Neural cell (in vitro differentiated cells): ENCODE measurements around the gene NFATC3. TPM values are rescaled to one million over a fixed set of nuclear protein-coding genes. Genes with fewer than 3 reads are reported as not detected.

Source experiments
- H2AFZ ChIP-seq: fragments of 200-600, 300-800 bp; sonication (generic), shearing (Covaris generic); 2 replicates; pipeline ENCODE4 v1.6.0; 2014; ENCODE audit warnings: low read depth, mild to moderate bottlenecking, antibody characterized with exemption, low read length, moderate library complexity
- H3F3A ChIP-seq: fragments of 200-600 bp; shearing (Covaris generic); 2 replicates; pipeline ENCODE4 v1.6.1; 2016; ENCODE audit warnings: mild to moderate bottlenecking, moderate library complexity, mixed read lengths, antibody characterized with exemption, low read length; ENCODE audit not compliant: insufficient read depth, poor library complexity, severe bottlenecking
- H3K27ac ChIP-seq: fragments of 200-600, 300-800 bp; sonication (generic), shearing (Covaris generic); 2 replicates; pipeline ENCODE4 v1.5.1; 2014; ENCODE audit warnings: mild to moderate bottlenecking, low read length, moderate library complexity
- H3K27me3 ChIP-seq: fragments of 300-800, 200-600 bp; sonication (generic), shearing (Covaris generic); 2 replicates; pipeline ENCODE4 v1.6.0; 2014; ENCODE audit warnings: mild to moderate bottlenecking, low read depth, low read length, moderate library complexity; ENCODE audit not compliant: insufficient read depth
- H3K36me3 ChIP-seq: fragments of 300-800, 200-600 bp; sonication (generic), shearing (Covaris generic); 2 replicates; pipeline ENCODE4 v1.5.1; 2014; ENCODE audit warnings: mild to moderate bottlenecking, antibody characterized with exemption, low read length, moderate library complexity; ENCODE audit not compliant: insufficient read depth
- H3K4me2 ChIP-seq: fragments of 300-800, 200-600 bp; sonication (generic), shearing (Covaris generic); 2 replicates; pipeline ENCODE4 v1.6.0; 2014; ENCODE audit warnings: mild to moderate bottlenecking, low read length
- H3K4me3 ChIP-seq: fragments of 300-800, 200-600 bp; sonication (generic), shearing (Covaris generic); 2 replicates; pipeline ENCODE4 v1.5.1; 2014; ENCODE audit warnings: mild to moderate bottlenecking, low read length, moderate library complexity
- H3K79me2 ChIP-seq: fragments of 200-600 bp; shearing (Covaris generic); replicated peaks from 2 replicates; pipeline ENCODE4 v1.6.0; 2014; ENCODE audit warnings: mild to moderate bottlenecking, low read length, moderate library complexity; ENCODE audit not compliant: insufficient read depth
- H3K9ac ChIP-seq: fragments of 300-800, 200-600 bp; sonication (generic), shearing (Covaris generic); 2 replicates; pipeline ENCODE4 v1.6.1; 2016; ENCODE audit warnings: mild to moderate bottlenecking, low read length, mixed read lengths
- H3K9me2 ChIP-seq: fragments of 200-600 bp; shearing (Covaris generic); 2 replicates; pipeline ENCODE4 v1.6.1; 2016; ENCODE audit warnings: mild to moderate bottlenecking, low read length, mixed read lengths; ENCODE audit not compliant: insufficient read depth
- H3K9me3 ChIP-seq: fragments of 200-600, 300-800 bp; sonication (generic), shearing (Covaris generic); 2 replicates; pipeline ENCODE4 v1.6.1; 2016; ENCODE audit warnings: mild to moderate bottlenecking, mixed run types, low read length, moderate library complexity, mixed read lengths
- H4K20me1 ChIP-seq: fragments of 200-600 bp; shearing (Covaris generic); 2 replicates; pipeline ENCODE4 v1.6.1; 2016; ENCODE audit warnings: mild to moderate bottlenecking, mixed run types; ENCODE audit not compliant: insufficient read depth
- EP300 ChIP-seq: fragments of 450-650 bp; conservative IDR thresholded peaks from 2 replicates; pipeline ENCODE4 v1.6.1; 2014; ENCODE audit warnings: antibody characterized with exemption, mild to moderate bottlenecking, moderate library complexity; ENCODE audit not compliant: poor library complexity, severe bottlenecking
- EZH2 ChIP-seq: fragments of 200-600, 300-800 bp; shearing (Covaris generic), sonication (generic); IDR thresholded peaks from 2 replicates; pipeline ENCODE4 v1.6.1; 2014; ENCODE audit warnings: antibody characterized with exemption, low read length, borderline replicate concordance, mild to moderate bottlenecking; ENCODE audit not compliant: insufficient read depth, poor library complexity, severe bottlenecking
- MXI1 ChIP-seq: fragments of 450-650 bp; conservative IDR thresholded peaks from 2 replicates; pipeline ENCODE4 v1.6.1; 2014; ENCODE audit warnings: antibody characterized with exemption, mild to moderate bottlenecking; ENCODE audit not compliant: poor library complexity, severe bottlenecking
- POLR2AphosphoS5 ChIP-seq: IDR thresholded peaks from 2 replicates; pipeline ENCODE4 v1.6.1; 2012
- RAD21 ChIP-seq: fragments of 450-650 bp; conservative IDR thresholded peaks from 2 replicates; pipeline ENCODE4 v1.6.1; 2014; ENCODE audit warnings: antibody characterized with exemption, mild to moderate bottlenecking, moderate library complexity
- SMC3 ChIP-seq: fragments of 450-650 bp; conservative IDR thresholded peaks from 2 replicates; pipeline ENCODE4 v1.6.1; 2014; ENCODE audit warnings: antibody characterized with exemption, mild to moderate bottlenecking, moderate library complexity; ENCODE audit not compliant: poor library complexity
- TAF1 ChIP-seq: IDR thresholded peaks from 2 replicates; pipeline ENCODE4 v1.6.1; 2012; ENCODE audit warnings: low read depth
- polyA plus RNA-seq: library from polyadenylated mRNA; depleted of rRNA; stranded (reverse); fragments of >200 nt; gene quantifications from 2 replicates; pipeline ENCODE4 v1.2.3, GENCODE V29; 2014
- TF ChIP-seq, protein P1 (sequence below): fragments of 450-650 bp; IDR thresholded peaks from 2 replicates; pipeline ENCODE4 v1.5.1; 2014; ENCODE audit warnings: antibody characterized with exemption, mild to moderate bottlenecking, moderate library complexity; ENCODE audit not compliant: poor library complexity, severe bottlenecking
- TF ChIP-seq, protein P2 (sequence below): IDR thresholded peaks from 2 replicates; pipeline ENCODE4 v1.6.1; 2012; ENCODE audit warnings: borderline replicate concordance

NFATC3 gene
- polyA plus RNA-seq, 1 donor from 2014 or later = 6.2 TPM

DNA sequence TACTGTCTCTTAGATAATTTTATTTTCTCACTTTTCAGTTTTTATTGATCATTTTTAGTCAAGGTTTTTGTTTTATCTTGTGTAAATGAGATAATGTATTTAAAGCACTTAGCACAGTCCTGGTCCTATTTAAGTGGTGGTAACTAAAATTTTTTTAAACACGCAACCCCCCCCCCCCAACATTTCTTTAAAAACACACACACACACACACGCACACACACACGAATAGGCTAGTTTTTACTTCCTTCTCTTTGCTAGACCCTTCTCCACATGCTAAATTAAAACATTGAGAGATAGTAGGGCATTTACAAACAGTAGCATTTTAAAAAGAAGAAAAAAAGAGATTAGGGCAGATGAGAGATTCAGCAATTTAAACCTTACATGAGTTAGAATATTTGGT, 5.0 kb downstream of the NFATC3 start:
- no peaks in the 10 kb centered on the region for H4K20me1 ChIP-seq
- H3K9me2 ChIP-seq = no peaks in the 10 kb centered on the region
- H3K9me3 ChIP-seq = no peaks in the 10 kb centered on the region
- H3F3A ChIP-seq = no peaks in the 10 kb centered on the region
- no peak overlapping the region for H3K4me3 ChIP-seq
- no peak overlapping the region for H3K9ac ChIP-seq
- no peak overlapping the region for H3K4me2 ChIP-seq
- TF ChIP-seq EZH2 (no peak), EP300 (no peak), SMC3 (no peak), MXI1 (no peak), TAF1 (no peak), RAD21 (no peak), POLR2AphosphoS5 (no peak)
- TF ChIP-seq, protein P1, sequence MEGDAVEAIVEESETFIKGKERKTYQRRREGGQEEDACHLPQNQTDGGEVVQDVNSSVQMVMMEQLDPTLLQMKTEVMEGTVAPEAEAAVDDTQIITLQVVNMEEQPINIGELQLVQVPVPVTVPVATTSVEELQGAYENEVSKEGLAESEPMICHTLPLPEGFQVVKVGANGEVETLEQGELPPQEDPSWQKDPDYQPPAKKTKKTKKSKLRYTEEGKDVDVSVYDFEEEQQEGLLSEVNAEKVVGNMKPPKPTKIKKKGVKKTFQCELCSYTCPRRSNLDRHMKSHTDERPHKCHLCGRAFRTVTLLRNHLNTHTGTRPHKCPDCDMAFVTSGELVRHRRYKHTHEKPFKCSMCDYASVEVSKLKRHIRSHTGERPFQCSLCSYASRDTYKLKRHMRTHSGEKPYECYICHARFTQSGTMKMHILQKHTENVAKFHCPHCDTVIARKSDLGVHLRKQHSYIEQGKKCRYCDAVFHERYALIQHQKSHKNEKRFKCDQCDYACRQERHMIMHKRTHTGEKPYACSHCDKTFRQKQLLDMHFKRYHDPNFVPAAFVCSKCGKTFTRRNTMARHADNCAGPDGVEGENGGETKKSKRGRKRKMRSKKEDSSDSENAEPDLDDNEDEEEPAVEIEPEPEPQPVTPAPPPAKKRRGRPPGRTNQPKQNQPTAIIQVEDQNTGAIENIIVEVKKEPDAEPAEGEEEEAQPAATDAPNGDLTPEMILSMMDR = no peak
- TF ChIP-seq, protein P2, sequence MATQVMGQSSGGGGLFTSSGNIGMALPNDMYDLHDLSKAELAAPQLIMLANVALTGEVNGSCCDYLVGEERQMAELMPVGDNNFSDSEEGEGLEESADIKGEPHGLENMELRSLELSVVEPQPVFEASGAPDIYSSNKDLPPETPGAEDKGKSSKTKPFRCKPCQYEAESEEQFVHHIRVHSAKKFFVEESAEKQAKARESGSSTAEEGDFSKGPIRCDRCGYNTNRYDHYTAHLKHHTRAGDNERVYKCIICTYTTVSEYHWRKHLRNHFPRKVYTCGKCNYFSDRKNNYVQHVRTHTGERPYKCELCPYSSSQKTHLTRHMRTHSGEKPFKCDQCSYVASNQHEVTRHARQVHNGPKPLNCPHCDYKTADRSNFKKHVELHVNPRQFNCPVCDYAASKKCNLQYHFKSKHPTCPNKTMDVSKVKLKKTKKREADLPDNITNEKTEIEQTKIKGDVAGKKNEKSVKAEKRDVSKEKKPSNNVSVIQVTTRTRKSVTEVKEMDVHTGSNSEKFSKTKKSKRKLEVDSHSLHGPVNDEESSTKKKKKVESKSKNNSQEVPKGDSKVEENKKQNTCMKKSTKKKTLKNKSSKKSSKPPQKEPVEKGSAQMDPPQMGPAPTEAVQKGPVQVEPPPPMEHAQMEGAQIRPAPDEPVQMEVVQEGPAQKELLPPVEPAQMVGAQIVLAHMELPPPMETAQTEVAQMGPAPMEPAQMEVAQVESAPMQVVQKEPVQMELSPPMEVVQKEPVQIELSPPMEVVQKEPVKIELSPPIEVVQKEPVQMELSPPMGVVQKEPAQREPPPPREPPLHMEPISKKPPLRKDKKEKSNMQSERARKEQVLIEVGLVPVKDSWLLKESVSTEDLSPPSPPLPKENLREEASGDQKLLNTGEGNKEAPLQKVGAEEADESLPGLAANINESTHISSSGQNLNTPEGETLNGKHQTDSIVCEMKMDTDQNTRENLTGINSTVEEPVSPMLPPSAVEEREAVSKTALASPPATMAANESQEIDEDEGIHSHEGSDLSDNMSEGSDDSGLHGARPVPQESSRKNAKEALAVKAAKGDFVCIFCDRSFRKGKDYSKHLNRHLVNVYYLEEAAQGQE = no peak
- H3K36me3 ChIP-seq = no peaks in the 10 kb centered on the region
- no peaks in the 10 kb centered on the region for H3K27me3 ChIP-seq
- H3K27ac ChIP-seq = no peak overlapping the region
- no peak overlapping the region for H2AFZ ChIP-seq
- peaks cover 71% of the 10 kb centered on the region for H3K79me2 ChIP-seq

DNA sequence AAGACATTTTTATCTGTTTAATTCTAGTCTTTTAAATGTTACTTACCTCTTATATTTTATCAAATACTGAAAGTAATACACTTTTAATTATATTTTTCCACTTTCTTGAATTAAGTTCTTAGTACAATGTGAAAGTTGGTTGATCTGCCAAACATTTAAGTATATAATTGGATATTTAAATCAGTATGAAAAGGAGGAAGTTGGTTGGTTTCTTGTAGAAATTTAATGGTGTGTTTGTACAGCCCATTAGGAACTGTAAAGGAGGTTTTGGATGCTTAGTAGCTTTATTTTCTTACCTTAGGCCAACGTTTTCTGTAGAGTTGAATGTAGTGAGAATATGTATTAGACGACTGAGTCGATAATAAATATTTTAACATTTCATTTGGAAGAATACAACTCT, 5.4 kb downstream of the NFATC3 start:
- no peak overlapping the region for H3K4me2 ChIP-seq
- no peaks in the 10 kb centered on the region for H4K20me1 ChIP-seq
- H3K9me2 ChIP-seq = no peaks in the 10 kb centered on the region

More for the DNA sequence above, 5.4 kb downstream of the NFATC3 start:
- TF ChIP-seq MXI1 (no peak), EZH2 (no peak), TAF1 (no peak), SMC3 (no peak), POLR2AphosphoS5 (no peak), EP300 (no peak), RAD21 (no peak)
- TF ChIP-seq, protein P1 = no peak
- TF ChIP-seq, protein P2 = no peak
- no peaks in the 10 kb centered on the region for H3K36me3 ChIP-seq
- H3K27ac ChIP-seq = no peak overlapping the region
- no peaks in the 10 kb centered on the region for H3K27me3 ChIP-seq
- H3K9ac ChIP-seq = no peak overlapping the region
- no peaks in the 10 kb centered on the region for H3K9me3 ChIP-seq
- no peaks in the 10 kb centered on the region for H3F3A ChIP-seq
- H3K4me3 ChIP-seq = no peak overlapping the region
- peaks cover 73% of the 10 kb centered on the region for H3K79me2 ChIP-seq
- H2AFZ ChIP-seq = no peak overlapping the region
